Hypothalamus (tissue), 51 donors: ENCODE data around the gene LCAT.
"Not testable (repeated sequence)": the region's sequence is repeated elsewhere in the genome, so short reads cannot be mapped to it uniquely, and the experiment has no call there.

Experiments
- DNase-seq, 51 donors: peaks; one replicate each; lab custom pipeline; 2025; lab: John Stamatoyannopoulos, UW

The LCAT gene, protein sequence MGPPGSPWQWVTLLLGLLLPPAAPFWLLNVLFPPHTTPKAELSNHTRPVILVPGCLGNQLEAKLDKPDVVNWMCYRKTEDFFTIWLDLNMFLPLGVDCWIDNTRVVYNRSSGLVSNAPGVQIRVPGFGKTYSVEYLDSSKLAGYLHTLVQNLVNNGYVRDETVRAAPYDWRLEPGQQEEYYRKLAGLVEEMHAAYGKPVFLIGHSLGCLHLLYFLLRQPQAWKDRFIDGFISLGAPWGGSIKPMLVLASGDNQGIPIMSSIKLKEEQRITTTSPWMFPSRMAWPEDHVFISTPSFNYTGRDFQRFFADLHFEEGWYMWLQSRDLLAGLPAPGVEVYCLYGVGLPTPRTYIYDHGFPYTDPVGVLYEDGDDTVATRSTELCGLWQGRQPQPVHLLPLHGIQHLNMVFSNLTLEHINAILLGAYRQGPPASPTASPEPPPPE

DNA sequence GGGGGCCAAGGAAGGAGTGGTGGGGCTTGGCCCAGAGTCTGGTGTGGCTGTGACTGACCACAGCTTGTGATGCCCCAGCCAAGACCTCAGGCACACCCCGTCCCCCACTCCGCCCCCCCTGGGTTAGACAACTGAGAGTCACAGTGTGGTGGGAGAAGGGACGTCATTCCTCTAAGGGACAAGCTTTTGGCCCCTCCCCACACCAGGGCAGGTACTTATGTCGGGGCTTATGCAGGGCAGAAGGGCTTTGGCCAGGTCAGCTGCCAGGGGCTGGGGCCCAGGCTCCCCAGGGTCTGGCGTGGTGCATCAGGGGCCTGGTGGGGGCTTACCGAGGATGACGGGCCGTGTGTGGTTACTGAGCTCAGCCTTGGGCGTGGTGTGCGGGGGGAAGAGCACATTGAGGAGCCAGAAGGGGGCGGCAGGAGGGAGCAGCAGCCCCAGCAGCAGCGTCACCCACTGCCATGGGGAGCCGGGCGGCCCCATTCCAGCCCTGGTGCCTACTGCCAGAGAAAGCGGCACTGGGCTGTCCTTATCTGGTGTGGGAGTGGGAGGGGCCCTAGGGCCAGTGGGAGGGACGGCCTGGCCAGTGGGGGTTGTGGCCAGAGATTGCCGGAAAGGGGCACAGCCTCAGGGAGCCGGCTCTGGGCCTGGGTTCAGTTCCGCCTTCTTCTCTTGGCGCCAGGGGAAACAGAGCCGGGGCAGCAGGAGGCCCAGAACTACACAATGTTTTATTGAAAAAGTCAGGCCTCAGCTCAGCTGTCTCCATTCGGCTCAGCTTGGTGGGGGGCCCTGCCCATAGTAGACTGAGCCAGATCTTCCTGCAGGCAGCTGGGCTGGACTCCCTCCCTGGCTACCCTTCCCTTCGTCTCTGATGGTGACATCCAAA is at the start of gene LCAT:
LCAT (minus strand) TSS at position 502 of the 886 bp plus-strand sequence; CDS start at position 483, 19 bp downstream.
- peak in 48 of 51 donors; percentile 17 to 91 (median 69) for DNase-seq

DNA sequence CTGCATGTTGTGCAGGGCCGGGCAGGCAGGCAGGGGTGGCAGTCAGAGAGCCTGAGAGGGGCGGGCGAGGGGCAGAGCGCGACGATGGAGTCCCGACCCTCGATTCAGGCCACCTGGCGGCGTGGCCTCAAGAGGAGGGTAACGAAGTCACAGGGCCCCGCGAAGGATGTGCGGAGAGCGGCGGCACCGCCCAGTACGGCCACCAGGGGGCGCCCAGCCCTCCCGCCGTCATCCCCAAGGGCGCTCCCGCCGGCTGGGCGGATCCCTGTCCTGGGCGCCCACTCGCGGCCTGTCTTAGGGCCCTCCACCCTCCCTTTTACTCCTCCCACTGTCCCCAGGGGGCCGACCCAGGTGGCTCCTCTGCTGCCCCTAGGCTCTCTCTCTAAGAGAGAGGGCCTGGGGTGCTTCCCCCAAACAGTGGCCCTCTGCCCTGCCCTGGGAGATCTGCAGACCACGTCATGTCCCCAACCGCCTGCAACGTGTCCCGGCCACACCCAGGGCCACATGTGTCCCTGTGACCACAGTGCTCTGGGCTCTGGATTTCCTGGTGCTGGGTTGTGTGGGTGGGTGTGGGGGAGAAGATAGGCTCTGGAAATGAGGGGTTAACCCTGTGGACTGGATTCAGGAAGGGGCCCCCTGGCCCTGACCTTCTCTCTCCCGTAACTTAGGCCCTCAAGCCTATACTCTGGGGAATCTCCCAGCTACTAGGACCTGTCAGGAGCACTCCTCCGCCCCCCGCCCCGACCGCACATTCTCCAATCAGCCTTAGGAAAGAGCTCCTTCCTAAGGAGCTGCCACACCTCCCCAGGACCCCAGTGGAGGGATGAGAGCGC is 49.5 kb upstream of the LCAT start:
- peak in 45 of 51 donors; percentile 10 to 76 (median 35) for DNase-seq

DNA sequence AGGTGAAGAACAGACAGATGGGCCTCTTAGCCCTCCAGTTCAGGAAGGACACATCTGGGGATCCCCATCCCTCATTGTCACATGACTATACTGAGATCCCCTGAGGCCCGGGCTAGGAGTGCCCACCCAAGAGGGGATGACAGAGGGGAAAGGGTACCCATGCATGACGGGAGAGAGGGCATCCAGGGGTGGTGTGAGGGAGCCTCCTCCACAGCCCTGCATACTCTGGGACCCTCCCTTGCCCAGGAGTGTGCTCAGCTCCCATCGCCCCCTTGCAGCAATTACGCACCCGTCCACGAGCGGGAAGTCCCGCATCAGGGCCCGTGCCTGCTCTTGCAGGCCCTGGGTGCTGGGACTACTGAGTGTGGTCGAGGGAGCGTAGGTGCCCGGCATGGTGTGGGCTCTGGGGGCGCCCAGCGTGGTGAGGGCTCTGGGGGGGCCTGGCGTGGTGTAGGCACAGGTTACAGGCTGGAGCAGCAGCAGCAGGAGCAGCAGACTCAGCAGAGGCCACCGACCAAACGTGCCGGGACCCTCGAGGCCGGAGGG is 48.8 kb upstream of the LCAT start:
- DNase-seq: no peak

DNA sequence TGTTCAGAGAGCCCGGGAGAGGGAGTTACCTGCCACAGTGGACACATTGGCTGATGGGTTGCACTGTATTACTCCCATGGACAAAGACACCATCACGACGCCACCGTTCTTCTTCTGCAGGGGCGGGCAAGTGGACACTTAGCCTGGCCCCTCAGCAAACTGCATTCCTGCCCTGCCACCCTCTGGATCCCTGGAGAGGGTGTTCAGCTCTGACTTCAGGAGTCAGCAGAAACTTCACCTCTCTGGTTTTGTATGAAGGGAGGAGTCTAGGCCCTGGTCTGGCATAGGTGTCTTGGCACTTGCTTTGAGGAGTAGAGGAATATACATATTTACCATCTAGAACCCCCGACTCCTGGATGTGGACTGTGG is 46.1 kb upstream of the LCAT start:
- no peak for DNase-seq

DNA sequence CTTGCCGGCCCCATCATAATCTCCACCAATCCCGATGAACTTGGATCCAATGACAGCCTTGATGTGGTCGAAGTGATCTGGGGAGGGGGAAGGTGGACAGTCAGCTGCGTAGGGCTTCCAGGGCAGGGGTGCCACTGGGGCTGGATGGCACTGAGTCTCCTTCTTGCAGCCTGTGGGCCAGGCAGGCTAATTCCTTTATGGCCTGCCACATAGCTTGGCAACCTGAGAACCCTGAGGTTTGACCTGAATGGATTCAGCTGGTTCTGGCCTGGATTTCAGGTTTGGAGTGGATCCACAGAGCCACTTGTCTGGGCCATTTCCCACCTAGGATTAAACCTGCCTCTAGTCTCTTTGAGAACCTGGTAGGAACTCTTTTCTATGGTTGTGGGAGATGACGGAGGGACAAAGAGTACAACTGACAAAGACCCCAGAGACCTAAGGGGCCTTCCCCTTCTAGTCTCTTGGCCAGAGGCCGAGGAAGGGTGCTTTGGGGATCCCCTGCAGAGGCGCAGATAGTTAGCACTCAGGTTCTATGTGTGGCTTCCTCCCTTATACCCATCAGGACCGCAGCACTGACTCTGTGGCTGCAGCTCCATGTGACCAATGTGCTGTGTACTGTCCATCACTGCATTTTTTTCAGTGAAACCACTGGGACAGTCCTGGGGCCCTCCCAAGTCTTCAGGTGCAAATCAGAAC is 45.5 kb upstream of the LCAT start:
- DNase-seq: no peak

DNA sequence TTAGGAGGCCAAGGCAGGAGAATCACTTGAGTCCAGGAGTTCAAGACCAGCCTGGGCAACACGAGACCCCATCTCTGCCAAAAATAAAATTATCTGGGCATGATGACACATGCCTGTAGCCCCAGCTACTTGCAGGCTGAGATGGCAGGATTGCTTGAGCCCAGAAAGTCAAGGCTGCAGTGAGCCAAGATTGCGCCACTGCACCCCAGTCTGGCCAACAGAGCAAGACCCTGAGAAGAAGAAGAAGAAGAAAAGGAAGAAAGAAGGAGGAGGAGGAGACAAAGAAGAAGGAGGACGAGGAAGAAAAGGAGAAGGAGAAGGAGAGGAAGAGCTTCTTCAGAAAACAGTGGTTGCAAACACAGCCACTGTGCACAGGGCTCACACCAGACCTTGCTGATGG is 44.8 kb upstream of the LCAT start:
- no peak for DNase-seq

DNA sequence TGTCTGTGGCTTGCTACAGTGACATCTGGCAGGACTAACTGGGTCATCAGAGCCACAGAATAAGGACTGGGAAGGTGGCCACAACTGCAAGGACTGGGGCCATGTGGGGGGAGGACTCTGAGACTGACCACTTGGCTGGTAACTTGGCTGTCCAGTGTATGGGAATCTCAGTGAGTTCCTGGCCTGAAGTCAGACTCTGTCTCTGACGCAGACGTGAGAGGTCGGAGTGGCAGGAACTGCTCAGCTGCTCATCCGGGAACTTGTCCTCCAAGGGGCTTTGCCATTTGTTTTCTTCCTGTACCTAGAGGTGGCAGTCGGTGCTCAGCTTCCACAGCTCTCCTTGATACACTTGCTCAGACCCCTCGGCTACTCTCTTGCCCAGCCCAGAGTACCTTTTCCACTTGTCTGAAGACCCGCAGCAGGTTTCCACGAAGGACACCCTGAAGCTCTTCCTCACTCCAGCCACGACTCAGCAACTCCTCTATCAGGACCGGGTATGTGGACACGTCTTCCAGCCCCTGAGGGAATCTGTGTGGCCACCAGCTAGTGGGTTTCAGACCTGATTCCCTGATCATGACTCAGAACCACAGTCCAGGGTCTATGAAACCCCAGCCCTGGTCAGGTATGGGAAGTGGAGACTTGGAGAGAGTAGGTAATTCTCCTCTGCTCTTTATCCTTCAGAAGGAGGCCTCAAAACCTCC is 43.7 kb upstream of the LCAT start:
- DNase-seq: peak in 31 of 51 donors; percentile 11 to 69 (median 36)

DNA sequence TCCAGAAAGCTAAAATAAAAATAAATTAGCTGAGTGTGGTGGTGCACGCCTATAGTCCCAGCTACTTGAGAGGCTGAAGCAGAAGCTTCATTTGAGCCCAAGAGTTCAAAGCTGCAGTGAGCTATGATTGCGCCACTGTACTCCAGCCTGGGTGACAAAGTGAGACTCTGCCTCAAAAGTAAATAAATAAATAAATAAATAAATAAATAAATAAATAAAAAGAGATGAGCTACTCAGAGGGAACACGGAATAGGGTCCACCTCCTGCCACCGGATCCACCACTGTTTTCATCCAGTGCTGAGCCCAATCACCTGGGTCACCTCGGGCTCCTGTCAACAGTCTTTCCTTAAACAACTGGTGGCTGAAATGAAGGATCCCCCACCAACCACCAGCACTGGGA is 43.0 kb upstream of the LCAT start:
- no peak for DNase-seq

DNA sequence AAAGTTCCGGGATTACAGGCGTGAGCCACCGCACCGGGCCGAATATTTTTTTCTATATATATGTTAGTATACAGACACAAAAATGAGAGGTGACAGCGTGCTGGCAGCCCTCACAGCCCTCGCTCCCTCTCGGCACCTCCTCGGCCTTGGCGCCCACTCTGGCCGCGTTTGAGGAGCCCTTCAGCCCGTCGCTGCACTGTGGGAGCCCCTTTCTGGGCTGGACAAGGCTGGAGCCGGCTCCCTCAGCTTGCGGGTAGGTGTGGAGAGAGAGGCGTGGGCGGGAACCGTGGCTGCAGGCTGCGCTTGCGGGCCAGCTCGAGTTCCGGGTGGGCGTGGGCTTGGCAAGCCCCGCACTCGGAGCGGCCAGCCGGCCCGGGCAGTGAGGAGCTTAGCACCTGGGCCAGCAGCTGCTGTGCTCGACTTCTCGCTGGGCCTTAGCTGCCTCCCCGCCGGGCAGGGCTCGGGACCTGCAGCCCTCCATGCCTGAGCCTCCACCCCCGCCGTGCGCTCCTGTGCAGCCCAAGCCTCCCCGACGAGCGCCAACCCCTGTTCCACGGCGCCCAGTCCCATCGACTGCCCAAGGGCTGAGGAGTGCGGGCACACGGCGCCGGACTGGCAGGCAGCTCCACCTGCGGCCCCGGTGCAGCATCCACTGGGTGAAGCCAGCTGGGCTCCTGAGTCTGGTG is 38.2 kb upstream of the LCAT start:
- no peak for DNase-seq

DNA sequence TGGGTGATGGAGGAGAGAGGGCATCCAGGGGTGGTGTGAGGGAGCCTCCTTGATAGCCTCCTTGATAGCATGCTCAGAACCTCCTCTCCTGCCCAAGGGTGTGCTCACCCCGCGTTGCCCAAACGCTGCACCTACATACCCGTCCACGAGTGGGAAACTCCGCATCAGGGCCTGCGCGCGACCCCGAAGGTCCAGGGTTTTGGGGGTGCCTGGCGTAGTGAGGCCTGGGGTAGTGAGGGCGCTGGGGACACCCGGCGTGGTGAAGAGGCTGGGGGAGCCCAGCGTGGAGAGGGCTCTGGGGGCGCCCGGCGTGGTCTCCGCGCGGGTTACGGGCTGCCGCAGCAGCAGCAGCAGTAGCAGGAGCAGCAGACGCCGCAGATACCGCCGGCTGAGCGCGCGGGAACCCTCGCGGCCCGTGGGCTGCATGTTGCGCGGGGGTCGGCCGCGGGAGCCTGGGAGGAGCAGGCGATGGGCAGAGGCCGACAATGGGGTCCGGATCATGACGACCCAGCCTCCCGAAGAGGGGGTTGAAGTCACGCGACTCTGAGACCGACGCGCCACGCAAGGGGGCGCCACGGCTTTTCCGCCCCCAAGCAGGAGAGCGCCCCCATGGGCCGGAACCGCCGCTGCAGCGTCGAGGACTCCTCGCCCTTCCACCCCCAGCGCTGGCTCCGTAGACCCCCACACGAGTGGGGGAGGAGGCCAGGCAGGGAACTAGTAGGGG is 36.2 kb upstream of the LCAT start, which contains the start of gene DPEP3:
DPEP3 (minus strand) TSS at position 545 of the 724 bp plus-strand sequence; CDS start at position 426, 119 bp downstream.
- DNase-seq: no peak

DNA sequence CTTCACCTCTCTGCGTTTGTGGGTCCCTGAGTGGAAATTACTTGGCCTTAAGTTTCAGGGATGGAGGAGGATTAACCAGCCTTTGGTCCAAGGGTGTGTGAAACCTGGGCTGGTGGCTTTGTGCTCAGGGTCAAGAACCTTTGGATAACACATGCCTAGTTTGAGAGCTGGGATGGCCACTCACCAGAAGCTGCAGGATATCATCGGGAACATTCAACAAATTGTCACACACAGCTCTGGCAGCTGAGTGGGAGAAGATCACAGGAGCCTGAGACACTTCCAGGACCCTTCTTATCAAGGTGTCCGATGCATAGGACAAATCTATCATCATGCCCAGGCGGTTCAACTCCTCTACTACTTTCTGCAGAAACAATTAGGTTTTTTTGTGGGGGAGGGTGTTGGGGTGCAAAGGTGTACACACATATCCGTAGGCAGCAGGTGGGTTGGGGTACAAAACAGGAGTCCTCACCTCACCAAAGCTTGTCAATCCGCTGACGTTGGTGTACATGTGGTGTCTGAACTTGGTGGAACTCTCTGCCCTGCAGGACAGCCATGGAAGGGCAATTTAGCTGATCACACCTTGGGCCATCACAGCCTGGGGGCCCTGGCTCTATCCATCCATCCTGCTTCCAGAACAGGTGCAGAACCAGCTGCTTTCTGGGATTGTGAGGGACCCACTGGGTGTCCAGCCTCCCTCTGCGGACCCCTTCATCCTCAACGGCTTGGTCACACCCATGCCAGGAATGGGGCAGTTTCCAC is 33.7 kb upstream of the LCAT start:
- no peak for DNase-seq

DNA sequence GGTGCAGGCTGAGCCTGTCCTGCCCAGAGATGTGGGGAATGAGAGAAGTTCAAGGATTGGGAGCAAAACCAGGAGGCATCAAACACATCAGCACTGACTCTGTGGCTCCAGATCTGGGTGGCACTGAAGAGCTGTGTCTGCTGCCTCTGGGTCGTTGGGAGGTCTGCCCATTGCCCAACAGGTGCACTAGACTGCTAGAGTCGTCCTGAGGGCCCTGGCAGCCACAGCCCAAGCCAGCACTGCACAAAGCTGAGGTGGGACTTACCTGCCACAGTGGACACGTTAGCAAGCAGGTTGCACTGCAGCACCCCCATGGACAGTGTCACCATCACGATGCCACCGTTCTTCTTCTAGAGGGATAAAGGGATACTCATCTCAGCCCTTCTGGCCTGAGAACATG is 33.1 kb upstream of the LCAT start:
- DNase-seq: no peak

DNA sequence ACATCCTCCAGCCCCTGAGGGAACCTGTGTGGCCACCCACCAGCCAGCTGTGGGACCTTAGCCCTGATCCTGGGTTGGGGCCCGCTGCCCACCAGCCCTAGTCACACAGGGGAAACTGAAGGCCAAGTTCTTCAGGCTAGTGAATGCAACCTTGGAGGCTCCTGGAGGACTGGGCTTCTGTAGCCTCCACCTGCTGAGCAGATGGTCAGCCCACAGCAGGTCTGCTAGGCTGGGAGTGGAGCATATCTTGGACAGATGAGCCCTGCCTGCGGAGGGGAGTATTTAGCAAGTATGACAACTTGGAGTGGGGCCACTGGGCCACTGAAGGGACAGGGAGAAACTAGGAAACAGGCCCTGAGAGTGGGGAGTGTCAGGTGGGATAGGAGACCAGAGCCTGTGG is 32.3 kb upstream of the LCAT start:
- DNase-seq: no peak

DNA sequence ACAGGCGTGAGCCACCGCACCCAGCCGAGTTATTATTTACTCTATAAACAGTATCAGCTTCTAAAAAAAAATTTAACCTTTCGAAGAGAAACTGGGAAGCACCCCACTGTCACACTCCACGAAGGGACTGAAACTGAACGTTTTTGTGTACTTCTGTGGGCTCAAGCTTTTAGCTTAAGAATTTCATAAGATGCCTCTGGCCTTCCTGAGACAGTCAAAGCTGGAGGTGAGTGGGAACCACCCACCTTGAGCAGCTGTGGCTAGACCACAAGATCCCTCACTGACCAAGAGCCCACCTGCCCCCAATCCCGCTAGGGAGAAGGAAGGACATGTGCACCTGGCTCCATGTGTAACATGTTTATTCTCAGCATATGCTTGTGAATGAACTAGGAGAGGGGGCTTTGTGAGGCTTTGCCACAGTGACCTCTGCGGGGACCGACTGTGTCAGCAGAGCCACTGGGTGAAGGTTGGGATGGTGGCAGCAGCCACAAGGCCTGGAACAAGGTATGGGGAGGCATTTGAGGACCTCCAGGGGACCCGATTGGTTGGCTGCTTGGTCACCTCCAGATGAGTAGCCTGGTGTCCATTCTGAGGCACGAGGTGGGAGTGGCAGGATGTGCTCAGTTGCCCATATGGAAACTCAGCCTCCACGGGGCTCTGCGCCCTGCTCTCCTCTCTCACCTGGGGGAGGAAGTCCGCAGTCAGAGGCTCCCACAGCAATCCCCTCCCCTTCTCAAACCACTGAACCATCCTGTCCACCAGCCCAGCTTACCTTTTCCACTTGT is 31.6 kb upstream of the LCAT start:
- no peak for DNase-seq

DNA sequence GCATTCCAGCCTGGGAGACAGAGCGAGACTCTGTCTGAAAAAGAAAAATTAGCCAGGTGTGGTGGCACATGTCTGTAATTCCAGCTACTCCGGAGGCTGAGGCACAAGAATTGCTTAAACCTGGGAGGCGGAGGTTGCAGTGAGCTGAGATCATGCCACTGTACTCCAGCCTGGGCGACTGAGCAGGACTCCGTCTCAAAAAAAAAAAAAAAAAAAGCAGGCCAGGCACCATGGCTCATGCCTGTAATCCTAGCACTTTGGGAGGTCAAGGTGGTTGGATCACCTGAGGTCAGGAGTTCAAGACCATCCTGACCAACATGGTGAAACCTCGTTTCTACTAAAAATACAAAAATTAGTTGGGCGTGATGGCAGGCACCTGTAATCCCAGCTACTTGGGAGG is 28.4 kb upstream of the LCAT start:
- not testable (repeated sequence) for DNase-seq

DNA sequence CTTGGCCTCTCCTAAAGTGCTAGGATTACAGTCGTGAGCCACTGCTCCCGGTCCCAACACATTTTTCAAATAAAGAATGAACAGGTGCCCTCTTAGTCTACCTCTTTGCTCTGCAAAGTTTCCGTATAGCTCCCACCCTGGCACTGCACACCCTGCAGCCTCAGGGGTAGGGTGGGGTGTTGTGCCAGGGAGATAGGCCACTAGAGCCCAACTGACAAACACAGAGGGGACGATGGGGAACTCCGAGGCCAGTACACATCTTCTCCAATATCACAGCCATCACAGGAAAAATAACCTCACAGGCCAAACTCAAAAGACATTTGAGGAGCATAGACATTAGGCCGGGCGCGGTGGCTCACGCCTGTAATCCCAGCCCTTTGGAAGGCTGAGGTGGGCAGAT is 27.2 kb upstream of the LCAT start:
- no peak for DNase-seq
